Measurements from ENCODE around the gene TCEAL3.

TCEAL3 gene

DNA sequence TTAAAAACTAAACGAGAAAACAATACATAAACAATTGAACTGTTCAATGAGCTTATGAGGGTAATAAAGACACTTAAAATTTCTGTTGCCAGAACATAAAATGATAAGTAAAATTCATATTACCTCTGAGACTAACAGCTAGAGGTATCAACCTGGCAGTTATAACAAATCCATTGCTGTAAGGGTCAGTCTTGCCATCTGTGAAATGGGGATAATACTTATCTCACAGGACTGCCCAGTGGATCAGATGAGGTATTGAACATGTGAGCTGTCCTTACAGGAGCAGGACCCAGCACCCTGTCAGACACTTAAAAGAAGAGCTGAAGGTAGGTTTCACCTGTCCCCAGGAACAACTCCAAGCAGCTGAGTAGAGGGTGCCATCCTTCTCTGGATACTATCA is 2.5 kb downstream of the TCEAL3 start:
- Mint-ChIP-seq H3K36me3 (peaks cover 6% of the 10 kb centered on the region), H3K27ac (no peak overlapping the region), H3K4me1 (peaks cover 6% of the 10 kb centered on the region), H3K4me3 (no peak overlapping the region), H3K9me3 (no peaks in the 10 kb centered on the region)
- DNase-seq (ENCODE audit: low spot score in 2 of 2) (no peak), ATAC-seq (no peak)

DNA sequence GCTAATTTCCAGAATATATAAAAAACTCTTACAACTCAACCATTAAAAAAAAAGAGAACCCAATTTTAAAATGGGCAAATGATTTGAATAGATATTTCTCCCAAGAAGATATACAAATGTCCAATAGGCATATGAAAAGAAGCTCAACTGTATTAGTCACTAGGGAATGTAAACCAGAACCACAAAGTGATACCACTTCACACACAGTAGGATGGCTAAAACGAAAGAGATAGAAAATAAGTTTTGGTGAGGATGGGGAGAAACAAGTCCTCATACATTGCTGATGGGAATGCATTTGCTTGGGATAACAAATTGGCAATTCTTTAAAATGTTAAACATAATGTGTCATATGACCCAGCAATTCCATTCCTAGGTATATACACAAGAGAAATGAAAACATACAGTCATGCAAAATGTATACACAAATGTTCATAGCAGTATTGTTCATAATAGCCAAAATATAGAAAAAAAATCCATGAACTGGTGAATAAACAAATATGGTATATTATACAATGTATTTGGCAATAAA is 5.7 kb downstream of the TCEAL3 start:
- Mint-ChIP-seq H3K9me3 (no peaks in the 10 kb centered on the region), H3K36me3 (peaks cover 6% of the 10 kb centered on the region), H3K4me1 (peaks cover 6% of the 10 kb centered on the region), H3K4me3 (no peak overlapping the region), H3K27ac (no peak overlapping the region)
- no peak for DNase-seq (ENCODE audit: low spot score in 2 of 2)
- ATAC-seq = no peak

GRCh38 chrX:103614999-103615398 is 7.2 kb downstream of the TCEAL3 start:
- DNase-seq (ENCODE audit: low spot score in 2 of 2) = no peak

GRCh38 chrX:103615781-103616371 is 8.1 kb downstream of the TCEAL3 start:
- no peaks in the 10 kb centered on the region for H3K9me3 Mint-ChIP-seq
- H3K27ac Mint-ChIP-seq = no peak overlapping the region
- DNase-seq (ENCODE audit: low spot score in 2 of 2) = no peak
- no peaks in the 10 kb centered on the region for H3K36me3 Mint-ChIP-seq
- H3K4me1 Mint-ChIP-seq = no peaks in the 10 kb centered on the region
- ATAC-seq = no peak
- H3K4me3 Mint-ChIP-seq = no peak overlapping the region

More at GRCh38 chrX:103614999-103615398, 7.2 kb downstream of the TCEAL3 start:
- Mint-ChIP-seq H3K4me3 (no peak overlapping the region), H3K9me3 (no peaks in the 10 kb centered on the region), H3K4me1 (no peaks in the 10 kb centered on the region), H3K36me3 (no peaks in the 10 kb centered on the region), H3K27ac (no peak overlapping the region)
- ATAC-seq = no peak

DNA sequence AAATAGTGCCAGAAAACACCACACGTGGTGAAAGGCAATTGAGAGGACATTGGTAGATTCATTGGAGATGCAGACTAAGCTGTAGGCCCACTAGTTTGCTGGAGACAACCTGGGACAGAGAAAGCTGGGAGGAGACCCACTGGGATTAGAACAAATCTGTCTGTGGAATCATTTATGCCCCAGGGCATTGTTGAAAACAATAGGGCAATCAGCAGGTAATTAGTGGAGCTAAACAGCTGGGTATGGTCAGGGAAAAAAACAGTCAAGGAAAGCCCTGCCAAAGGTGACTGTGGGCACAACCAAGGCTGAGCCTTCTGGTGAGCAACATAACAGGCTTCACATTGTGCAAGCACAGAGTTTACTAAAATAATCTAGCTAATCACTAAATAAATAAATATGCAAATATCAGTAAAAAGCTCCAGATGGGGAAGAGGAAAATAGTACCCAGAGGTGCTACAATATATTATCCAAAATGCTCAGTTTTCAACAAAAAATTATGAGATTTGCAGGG is 9.0 kb downstream of the TCEAL3 start:
- DNase-seq (ENCODE audit: low spot score in 2 of 2) (no peak), ATAC-seq (no peak)
- H3K9me3 Mint-ChIP-seq = no peaks in the 10 kb centered on the region
- H3K36me3 Mint-ChIP-seq = no peaks in the 10 kb centered on the region
- no peak overlapping the region for H3K4me3 Mint-ChIP-seq
- H3K27ac Mint-ChIP-seq = no peak overlapping the region
- H3K4me1 Mint-ChIP-seq = no peaks in the 10 kb centered on the region

DNA sequence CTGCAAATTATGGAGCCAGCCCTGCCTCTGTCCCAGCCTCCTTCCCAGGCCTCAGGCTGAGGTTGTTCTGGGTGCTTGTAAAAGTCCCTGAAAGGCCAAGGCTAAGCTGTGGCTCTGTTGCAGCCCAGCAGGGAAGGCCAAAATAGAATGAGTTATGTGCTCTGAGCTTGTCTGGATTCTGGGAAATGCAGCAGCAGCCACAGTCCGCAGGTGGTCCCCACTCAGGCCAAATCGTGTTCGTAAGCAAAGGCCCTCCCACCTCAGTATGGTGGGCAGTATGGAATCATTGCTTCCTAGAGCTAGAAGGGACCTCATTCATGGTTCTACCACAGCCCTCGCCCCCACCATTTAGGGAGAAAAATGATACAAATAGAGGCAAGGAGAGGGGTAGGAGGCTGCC is 16.3 kb downstream of the TCEAL3 start:
- DNase-seq (ENCODE audit: low spot score in 2 of 2) = no peak
- Mint-ChIP-seq H3K4me1 (peaks cover 9% of the 10 kb centered on the region), H3K9me3 (no peaks in the 10 kb centered on the region), H3K4me3 (no peak overlapping the region), H3K36me3 (no peaks in the 10 kb centered on the region), H3K27ac (no peak overlapping the region)
- no peak for ATAC-seq

- Mint-ChIP-seq H3K36me3 (no peaks in the 10 kb centered on the region), H3K4me1 (peaks cover 18% of the 10 kb centered on the region), H3K27ac (no peak overlapping the region), H3K4me3 (no peak overlapping the region), H3K9me3 (no peaks in the 10 kb centered on the region)
- ATAC-seq = peak; percentile 40
- DNase-seq (ENCODE audit: low spot score in 2 of 2) = no peak
Measured at GRCh38 chrX:103626855-103627254, 19.1 kb downstream of the TCEAL3 start.

DNA sequence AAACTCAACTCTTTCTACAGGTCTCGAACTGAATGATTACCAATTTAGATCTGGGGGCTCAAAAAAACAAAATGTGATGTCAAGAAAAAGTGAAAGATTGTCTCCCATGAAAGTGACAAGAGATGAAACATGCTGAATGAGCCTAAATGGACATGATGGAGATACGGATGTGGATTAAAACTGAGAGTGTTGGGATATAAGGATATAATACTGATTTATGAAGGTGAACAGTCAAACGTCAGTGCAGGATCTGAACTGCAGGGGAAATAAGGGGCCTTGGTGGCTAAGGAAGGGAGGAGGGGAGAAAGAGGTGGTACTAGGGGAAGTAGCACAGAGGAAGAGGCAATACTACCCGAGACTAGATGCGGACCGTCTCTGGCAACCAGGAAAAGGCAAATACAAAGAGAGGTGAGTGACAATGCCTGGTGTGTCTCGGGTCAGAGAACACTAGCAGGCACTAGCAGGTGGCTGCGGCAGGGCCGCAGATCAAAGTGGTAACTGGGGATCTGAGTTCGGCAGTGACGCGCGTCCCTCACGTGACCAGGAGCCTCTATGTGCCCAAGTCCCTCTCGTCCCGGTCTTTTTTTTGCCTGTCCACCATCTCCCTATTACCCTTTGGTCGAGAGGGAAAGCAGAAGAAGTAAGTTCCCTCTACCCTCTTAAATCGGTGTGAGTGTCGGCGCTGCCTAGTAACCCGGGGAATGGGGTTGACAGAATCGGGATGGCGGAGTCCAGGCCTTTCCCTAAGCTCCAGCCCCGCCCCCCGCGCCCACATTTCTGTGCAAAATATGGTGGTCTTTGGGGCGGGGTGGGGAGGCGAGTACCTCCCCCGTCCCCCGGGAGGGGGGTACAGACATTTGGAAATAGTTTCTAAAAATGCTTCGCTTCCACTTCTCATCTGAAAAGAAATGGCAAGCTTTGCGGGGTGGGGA is 20.9 kb downstream of the TCEAL3 start, which contains the start of gene TCEAL1:
TSS of gene TCEAL1 (plus strand) at position 590 of the 932 bp plus-strand sequence. CDS start 942 bp downstream, outside the sequence.
- H3K4me3 Mint-ChIP-seq = peak within 1 kb of the TSS; percentile 86

DNA sequence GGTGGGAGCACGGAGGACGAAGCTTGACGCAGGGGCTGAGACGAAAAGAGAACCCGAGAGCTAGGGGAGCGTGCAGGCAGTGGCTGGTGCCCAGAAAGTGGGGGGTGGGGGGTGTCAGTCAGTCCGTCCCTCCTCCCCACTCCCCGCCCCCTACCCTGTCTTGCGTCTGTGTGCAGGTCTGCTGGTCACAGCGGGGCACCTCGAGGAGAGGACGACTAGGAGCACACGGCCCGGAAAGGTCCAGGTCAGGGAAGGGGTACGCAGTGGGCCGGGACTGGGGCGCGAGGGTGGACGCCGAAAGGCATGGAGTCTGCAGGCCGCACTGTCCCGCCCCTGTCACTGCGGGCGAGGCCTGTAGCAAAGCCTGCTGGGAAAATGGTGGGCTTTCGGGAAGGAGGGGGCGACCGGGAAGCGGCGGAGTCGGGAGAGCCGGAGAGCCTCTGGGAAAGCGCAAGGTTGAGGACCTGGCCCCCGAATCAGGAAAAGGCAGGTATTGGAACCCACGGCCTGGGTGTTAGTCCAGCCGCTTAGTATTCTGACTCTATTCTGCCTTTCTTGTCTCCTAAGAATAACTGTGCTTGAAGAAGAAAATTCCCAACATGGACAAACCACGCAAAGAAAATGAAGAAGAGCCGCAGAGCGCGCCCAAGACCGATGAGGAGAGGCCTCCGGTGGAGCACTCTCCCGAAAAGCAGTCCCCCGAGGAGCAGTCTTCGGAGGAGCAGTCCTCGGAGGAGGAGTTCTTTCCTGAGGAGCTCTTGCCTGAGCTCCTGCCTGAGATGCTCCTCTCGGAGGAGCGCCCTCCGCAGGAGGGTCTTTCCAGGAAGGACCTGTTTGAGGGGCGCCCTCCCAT is 21.8 kb downstream of the TCEAL3 start:
- Mint-ChIP-seq H3K27ac (peak overlapping the region; percentile 89), H3K9me3 (no peaks in the 10 kb centered on the region), H3K36me3 (no peaks in the 10 kb centered on the region), H3K4me1 (peaks cover 18% of the 10 kb centered on the region), H3K4me3 (peak overlapping the region; percentile 86)
- DNase-seq (ENCODE audit: low spot score in 2 of 2) (peak in 1 of 2 donors; percentile 51), ATAC-seq (peak; percentile 64)

More for the DNA sequence above, 20.9 kb downstream of the TCEAL3 start, which contains the start of gene TCEAL1:
- Mint-ChIP-seq H3K4me1 (peaks cover 18% of the 10 kb centered on the region), H3K27ac (peak within 1 kb of the TSS; percentile 89), H3K9me3 (no peaks in the 10 kb centered on the region), H3K36me3 (no peaks in the 10 kb centered on the region)
- ATAC-seq (peak; percentile 77), DNase-seq (ENCODE audit: low spot score in 2 of 2) (peak in 1 of 2 donors; percentile 54)

GRCh38 chrX:103630171-103630511 is 22.4 kb downstream of the TCEAL3 start:
- DNase-seq (ENCODE audit: low spot score in 2 of 2) = no peak
- Mint-ChIP-seq H3K36me3 (no peaks in the 10 kb centered on the region), H3K4me1 (peaks cover 18% of the 10 kb centered on the region), H3K9me3 (no peaks in the 10 kb centered on the region), H3K4me3 (peak overlapping the region; percentile 86), H3K27ac (peak overlapping the region; percentile 89)
- no peak for ATAC-seq

- Mint-ChIP-seq H3K4me1 (peaks cover 18% of the 10 kb centered on the region), H3K36me3 (no peaks in the 10 kb centered on the region), H3K9me3 (no peaks in the 10 kb centered on the region), H3K4me3 (no peak overlapping the region), H3K27ac (no peak overlapping the region)
- DNase-seq (ENCODE audit: low spot score in 2 of 2) (no peak), ATAC-seq (no peak)
Measured at GRCh38 chrX:103631145-103631544, 23.4 kb downstream of the TCEAL3 start.

GRCh38 chrX:103635436-103635835 is 27.7 kb downstream of the TCEAL3 start:
- DNase-seq (ENCODE audit: low spot score in 2 of 2) (no peak), ATAC-seq (no peak)
- no peak overlapping the region for H3K4me3 Mint-ChIP-seq
- no peaks in the 10 kb centered on the region for H3K4me1 Mint-ChIP-seq
- no peak overlapping the region for H3K27ac Mint-ChIP-seq
- no peaks in the 10 kb centered on the region for H3K9me3 Mint-ChIP-seq
- no peaks in the 10 kb centered on the region for H3K36me3 Mint-ChIP-seq

GRCh38 chrX:103637604-103638338 is 30.0 kb downstream of the TCEAL3 start:
- ATAC-seq (peak; percentile 42), DNase-seq (ENCODE audit: low spot score in 2 of 2) (no peak)
- Mint-ChIP-seq H3K36me3 (no peaks in the 10 kb centered on the region), H3K4me3 (no peak overlapping the region), H3K27ac (no peak overlapping the region), H3K4me1 (no peaks in the 10 kb centered on the region), H3K9me3 (no peaks in the 10 kb centered on the region)
